ENCODE data around the gene PACSIN2.
"Not testable (repeated sequence)": the region's sequence is repeated elsewhere in the genome, so short reads cannot be mapped to it uniquely, and the experiment has no call there.

Gene PACSIN2

GRCh38 chr22:43009444-43009843 lies 5.5 kb downstream of the PACSIN2 start:
- no peak for DNase-seq

- no peak for DNase-seq
Measured at GRCh38 chr22:43008921-43009320, 6.0 kb downstream of the PACSIN2 start.

GRCh38 chr22:43008509-43008908 lies 6.4 kb downstream of the PACSIN2 start:
- DNase-seq = no peak

- no peak for DNase-seq
Measured at GRCh38 chr22:43007519-43008102, 7.3 kb downstream of the PACSIN2 start.

GRCh38 chr22:43006753-43007152 lies 8.2 kb downstream of the PACSIN2 start:
- DNase-seq = no peak

GRCh38 chr22:43006016-43006505 lies 8.9 kb downstream of the PACSIN2 start:
- no peak for DNase-seq

GRCh38 chr22:43005106-43005505 lies 9.8 kb downstream of the PACSIN2 start:
- no peak for DNase-seq

GRCh38 chr22:43004362-43005035 lies 10.4 kb downstream of the PACSIN2 start:
- no peak for DNase-seq

GRCh38 chr22:43002202-43002586 lies 12.8 kb downstream of the PACSIN2 start:
- DNase-seq = no peak

GRCh38 chr22:43001271-43002201 lies 13.4 kb downstream of the PACSIN2 start:
- no peak for DNase-seq

- no peak for DNase-seq
Measured at GRCh38 chr22:43000441-43001175, 14.3 kb downstream of the PACSIN2 start.

GRCh38 chr22:42997582-42998090 lies 17.3 kb downstream of the PACSIN2 start:
- no peak for DNase-seq

- DNase-seq = no peak
Measured at GRCh38 chr22:42996646-42997365, 18.1 kb downstream of the PACSIN2 start.

- not testable (repeated sequence) for DNase-seq
Measured at GRCh38 chr22:42995654-42996053, 19.3 kb downstream of the PACSIN2 start.

- DNase-seq = no peak
Measured at GRCh38 chr22:42994917-42995562, 19.9 kb downstream of the PACSIN2 start.

- DNase-seq = no peak
Measured at GRCh38 chr22:42994276-42994916, 20.6 kb downstream of the PACSIN2 start.

GRCh38 chr22:42993651-42994275 lies 21.2 kb downstream of the PACSIN2 start:
- DNase-seq = no peak

- no peak for DNase-seq
Measured at GRCh38 chr22:42992886-42993479, 22.0 kb downstream of the PACSIN2 start.

- no peak for DNase-seq
Measured at GRCh38 chr22:42992092-42992491, 22.9 kb downstream of the PACSIN2 start.
